Naive thymus-derived CD4-positive, alpha-beta T cell (primary cell): Measurements from ENCODE around the gene PDSS2. TPM values are rescaled to one million over a fixed set of nuclear protein-coding genes. Genes with fewer than 3 reads are reported as not detected.
A peak's percentile ranks its signal among the peaks of the same experiment; 100 is the strongest.

Source experiments
- ATAC-seq: fragments of 150-1000 bp; cut with Tn5 transposase; 2 replicates; pipeline ENCODE4 v1.10.0; 2021; ENCODE audit warnings: mild to moderate bottlenecking, moderate library complexity
- CTCF ChIA-PET: fragments of 350-600 bp; sonication (Branson Sonifier 250); formaldehyde crosslinking; loops from one replicate; lab custom pipeline; 2021; ENCODE audit warnings: antibody characterized with exemption; lab: Charles Lee
- POLR2A ChIA-PET: fragments of 350-600 bp; sonication (Branson Sonifier 250); formaldehyde crosslinking; loops from one replicate; lab custom pipeline; 2021; ENCODE audit warnings: antibody characterized with exemption, inconsistent platforms; lab: Charles Lee
- DNase-seq, 9 donors: peaks; one replicate each; pipeline versions ENCODE4 v3.0.0 to v3.0.0-alpha.2; 2020 to 2022; ENCODE audit warnings: mixed read lengths in 1 of 9
- H3K27ac ChIP-seq: one replicate; pipeline ENCODE4 v1.7.0; 2013; ENCODE audit warnings: mild to moderate bottlenecking, low read depth, low read length, moderate library complexity
- H3K27me3 ChIP-seq, 2 donors: one replicate each; pipeline ENCODE4 v1.7.0; 2013; ENCODE audit warnings: low read length in 2 of 2, mild to moderate bottlenecking in 2 of 2, moderate library complexity in 2 of 2; ENCODE audit not compliant: control insufficient read depth in 2 of 2, insufficient read depth in 2 of 2
- H3K36me3 ChIP-seq, 3 experiments: 1 replicate in 2 of 3; 2 replicates in 1 of 3; pipeline ENCODE4 v1.7.0; 2013; ENCODE audit warnings: low read length in 3 of 3, mild to moderate bottlenecking in 3 of 3, moderate library complexity in 1 of 3; ENCODE audit not compliant: insufficient read depth in 3 of 3, control insufficient read depth in 2 of 3
- H3K4me1 ChIP-seq, 2 donors: one replicate each; pipeline ENCODE4 v1.7.0; 2013; ENCODE audit warnings: low read length in 2 of 2, mild to moderate bottlenecking in 2 of 2, moderate library complexity in 1 of 2; ENCODE audit not compliant: control insufficient read depth in 2 of 2, insufficient read depth in 2 of 2
- H3K4me3 ChIP-seq: 2 replicates; pipeline ENCODE4 v1.7.0; 2013; ENCODE audit warnings: mild to moderate bottlenecking, low read length
- H3K9me3 ChIP-seq, 3 experiments: 1 replicate in 2 of 3; 2 replicates in 1 of 3; pipeline ENCODE4 v1.7.0; 2013; ENCODE audit warnings: low read length in 3 of 3; ENCODE audit not compliant: control insufficient read depth in 2 of 3
- H3K27ac Mint-ChIP-seq, 9 donors: one replicate each; pipeline ENCODE4 v1.8.0; 2020 to 2022; ENCODE audit warnings: mixed read lengths in 9 of 9, mild to moderate bottlenecking in 8 of 9, moderate library complexity in 5 of 9, inconsistent platforms in 2 of 9
- H3K27me3 Mint-ChIP-seq, 5 donors: one replicate each; pipeline ENCODE4 v1.8.0; 2021 to 2022; ENCODE audit warnings: mixed read lengths in 5 of 5, mild to moderate bottlenecking in 1 of 5
- H3K36me3 Mint-ChIP-seq, 5 donors: one replicate each; pipeline ENCODE4 v1.8.0; 2020 to 2022; ENCODE audit warnings: mixed read lengths in 5 of 5, mild to moderate bottlenecking in 3 of 5, inconsistent platforms in 1 of 5
- H3K4me1 Mint-ChIP-seq, 7 donors: one replicate each; pipeline ENCODE4 v1.8.0; 2020 to 2022; ENCODE audit warnings: mixed read lengths in 7 of 7, mild to moderate bottlenecking in 3 of 7, inconsistent platforms in 1 of 7
- H3K4me3 Mint-ChIP-seq, 10 donors: one replicate each; pipeline ENCODE4 v1.8.0; 2020 to 2022; ENCODE audit warnings: mild to moderate bottlenecking in 10 of 10, mixed read lengths in 10 of 10, moderate library complexity in 6 of 10, inconsistent platforms in 2 of 10
- H3K9me3 Mint-ChIP-seq, 11 donors: one replicate each; pipeline ENCODE4 v1.8.0; 2020 to 2022; ENCODE audit warnings: mixed read lengths in 11 of 11, mild to moderate bottlenecking in 4 of 11, inconsistent platforms in 1 of 11, moderate library complexity in 1 of 11
- intact Hi-C, 2 donors: fragments of 100-400 bp; cut with micrococcal nuclease; formaldehyde crosslinking; loops; one replicate each; pipeline ENCODE4 v1.15.1; 2023
- polyA plus RNA-seq, 2 donors: library from polyadenylated mRNA; unstranded; fragments of 300-500 nt; fragmentation: Illumina TruSeq; gene quantifications; one replicate each; pipeline ENCODE4 v1.2.3, GENCODE V29; 2021
- total RNA-seq, 6 experiments: library from RNA in 5 of 6; stranded (reverse) in 5 of 6; gene quantifications; 1 replicate in 5 of 6; 2 replicates in 1 of 6; pipeline ENCODE4 v1.2.3 and lab custom pipeline; 2021 to 2026

PDSS2 gene
- total and polyA plus RNA-seq, 7 experiments from 2014 or later = 12.0 to 16.6 (median 12.4) TPM

DNA sequence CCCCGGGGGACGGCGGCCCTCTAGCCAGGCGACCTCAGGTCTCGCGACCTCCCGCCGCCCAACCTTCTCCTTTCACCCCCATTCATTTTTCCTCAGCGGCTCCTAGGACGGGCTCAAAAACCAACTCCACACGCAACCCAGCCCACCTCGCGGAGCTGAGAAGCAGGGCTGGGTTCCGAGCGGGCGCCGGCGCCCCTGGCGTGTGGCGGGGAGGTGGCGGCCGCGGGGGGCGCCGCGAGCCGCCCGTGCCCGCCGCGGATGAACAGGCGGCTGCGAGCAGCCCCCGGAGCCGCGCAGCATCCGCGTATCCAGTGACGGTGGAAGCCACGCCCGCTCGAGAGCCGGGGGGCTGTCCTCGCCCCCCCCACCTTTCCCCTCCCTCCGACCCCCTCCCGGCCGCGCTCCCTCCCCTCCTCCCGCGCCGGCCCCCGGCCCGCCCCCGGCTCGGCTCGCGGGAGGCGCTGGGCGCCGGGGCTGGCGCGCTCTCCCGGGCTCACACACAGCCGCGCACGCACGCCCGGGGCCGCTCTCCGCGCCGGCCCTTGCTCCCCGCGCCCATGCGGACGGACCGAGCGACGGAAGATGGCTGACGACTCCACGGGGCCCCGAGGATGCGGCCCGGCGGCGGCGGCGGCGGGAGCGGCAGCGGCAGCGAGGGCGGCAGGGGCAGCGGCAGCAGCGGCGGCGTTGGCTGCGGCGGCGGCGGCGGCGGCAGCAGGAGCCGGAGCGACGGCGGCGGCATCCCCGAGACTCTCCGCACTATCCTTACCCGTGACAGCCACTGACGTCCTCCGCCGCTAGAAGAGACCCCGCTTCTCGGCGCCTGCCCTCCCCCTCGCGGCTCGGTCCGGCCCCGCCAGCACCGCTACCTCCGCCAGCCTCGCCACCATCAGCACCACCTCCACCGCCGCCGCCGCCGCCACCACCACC, 30.5 kb upstream of the PDSS2 start, which contains the start of gene SOBP:
TSS of gene SOBP (plus strand) at position 482 of the 930 bp plus-strand sequence. CDS start 500 bp downstream, outside the sequence.
- no peaks in the 10 kb centered on the region for H3K9me3 ChIP-seq
- Mint-ChIP-seq H3K36me3 (peaks cover 0 to 5% (median 0%) of the 10 kb centered on the region in 5 donors), H3K9me3 (peaks cover 0 to 2% (median 0%) of the 10 kb centered on the region in 11 donors), H3K27ac (peak within 1 kb of the TSS in 4 of 9 donors; percentile 7 to 39 (median 34)), H3K4me3 (peak within 1 kb of the TSS; percentile 85 to 95 (median 90)), H3K4me1 (peaks cover 11 to 22% (median 20%) of the 10 kb centered on the region in 7 donors), H3K27me3 (peaks cover 32 to 52% (median 43%) of the 10 kb centered on the region in 5 donors)
- POLR2A ChIA-PET = interaction anchor here (2.0 kb wide), 1 partner anchor 30 kb away, joined by 10 read pairs; the partner anchor contains the start of gene PDSS2
- peak within 1 kb of the TSS; percentile 59 for H3K4me3 ChIP-seq
- ATAC-seq (peak; percentile 58), DNase-seq (peak in 8 of 9 donors; percentile 28 to 52 (median 35))
- peaks cover 9 to 15% of the 10 kb centered on the region in 2 donors for H3K4me1 ChIP-seq
- intact Hi-C loops = loop anchor here (1.0 to 10.0 kb wide), 4 partner anchors 31 to 185 kb away; partner anchors contain the start of gene PDSS2 (in 1 of the 2)
- no peaks in the 10 kb centered on the region for H3K36me3 ChIP-seq
- CTCF ChIA-PET = no interaction called here
- no peak within 1 kb of the TSS for H3K27ac ChIP-seq
- peaks cover 18 to 23% of the 10 kb centered on the region in 2 donors for H3K27me3 ChIP-seq

DNA sequence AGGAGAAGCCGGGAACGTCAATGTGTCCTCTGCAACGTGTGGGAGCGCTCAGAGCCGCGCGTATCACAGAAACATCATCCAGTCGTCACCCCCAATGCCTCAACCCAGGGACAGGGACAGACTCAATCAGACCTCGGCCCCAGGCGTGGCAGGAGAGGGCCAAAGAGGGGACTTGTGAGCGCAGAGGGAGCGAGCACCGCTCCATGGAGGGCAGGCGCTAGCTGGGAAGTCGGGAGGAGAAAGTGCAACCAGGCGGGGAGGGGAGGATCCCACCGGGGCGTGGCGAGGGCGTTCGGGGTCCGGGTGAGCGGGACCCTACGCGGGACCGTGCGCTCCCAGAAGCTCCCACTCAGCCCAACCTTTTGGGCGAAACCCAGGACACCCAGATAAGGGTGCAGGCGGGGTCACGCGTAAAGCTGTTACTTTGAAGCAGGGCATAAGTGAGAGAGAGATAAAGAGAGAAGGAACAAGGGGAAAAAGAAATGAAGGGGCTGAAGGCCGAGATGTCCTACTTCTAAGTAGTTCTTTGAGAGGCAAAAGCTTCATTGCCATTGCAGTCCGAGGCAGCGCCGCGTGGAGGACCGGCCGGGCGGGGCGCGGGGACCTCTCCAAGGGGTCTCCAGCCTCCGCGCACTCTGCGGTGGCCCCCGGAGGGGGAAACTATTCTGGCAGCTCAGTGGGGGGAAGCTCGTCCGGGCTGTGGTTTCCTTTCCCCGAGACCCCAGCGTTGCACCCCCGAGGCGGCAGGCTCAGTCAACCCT, 29.7 kb upstream of the PDSS2 start:
- Histone ChIP-seq H3K27me3 (peaks cover 18 to 23% of the 10 kb centered on the region in 2 donors), H3K4me3 (peak overlapping the region; percentile 40), H3K27ac (no peak overlapping the region), H3K9me3 (no peaks in the 10 kb centered on the region), H3K36me3 (no peaks in the 10 kb centered on the region), H3K4me1 (peaks cover 9 to 15% of the 10 kb centered on the region in 2 donors)
- peaks cover 0 to 5% (median 0%) of the 10 kb centered on the region in 5 donors for H3K36me3 Mint-ChIP-seq
- ATAC-seq (peak; percentile 12), DNase-seq (peak in 5 of 9 donors; percentile 7 to 29 (median 17))
- H3K27me3 Mint-ChIP-seq = peaks cover 39 to 54% (median 45%) of the 10 kb centered on the region in 5 donors
- peak overlapping the region; percentile 85 to 95 (median 89) for H3K4me3 Mint-ChIP-seq
- H3K27ac Mint-ChIP-seq = peak overlapping the region in 2 of 9 donors; percentile 39 to 54
- H3K9me3 Mint-ChIP-seq = peaks cover 0 to 2% (median 0%) of the 10 kb centered on the region in 11 donors
- peaks cover 11 to 22% (median 20%) of the 10 kb centered on the region in 7 donors for H3K4me1 Mint-ChIP-seq
- POLR2A ChIA-PET = interaction anchor here (2.0 kb wide), 1 partner anchor 30 kb away, joined by 10 read pairs; the partner anchor contains the start of gene PDSS2
- CTCF ChIA-PET = no interaction called here
- intact Hi-C loops = loop anchor here in 1 of 2 donors (1.0 kb wide), 1 partner anchor 30 kb away; the partner anchor contains the start of gene PDSS2

GRCh38 chr6:107488174-107488874, 29.0 kb upstream of the PDSS2 start:
- peak overlapping the region; percentile 85 to 95 (median 89) for H3K4me3 Mint-ChIP-seq
- ATAC-seq (peak; percentile 4), DNase-seq (peak in 2 of 9 donors; percentile 3 to 15)
- Histone ChIP-seq H3K36me3 (no peaks in the 10 kb centered on the region), H3K27ac (no peak overlapping the region), H3K4me3 (peak overlapping the region; percentile 40), H3K4me1 (peaks cover 9 to 15% of the 10 kb centered on the region in 2 donors), H3K27me3 (peaks cover 14 to 17% of the 10 kb centered on the region in 2 donors), H3K9me3 (no peaks in the 10 kb centered on the region)
- H3K4me1 Mint-ChIP-seq = peaks cover 11 to 22% (median 20%) of the 10 kb centered on the region in 7 donors
- ChIA-PET POLR2A (interaction anchor here (1.0 kb wide), 1 partner anchor 29 kb away, joined by 3 read pairs; the partner anchor contains the start of gene PDSS2), CTCF (no interaction called here)
- H3K36me3 Mint-ChIP-seq = peaks cover 0 to 5% (median 0%) of the 10 kb centered on the region in 5 donors
- H3K9me3 Mint-ChIP-seq = peaks cover 0 to 2% (median 0%) of the 10 kb centered on the region in 11 donors
- H3K27ac Mint-ChIP-seq = peak overlapping the region in 1 of 9 donors; percentile 54
- peaks cover 41 to 54% (median 47%) of the 10 kb centered on the region in 5 donors for H3K27me3 Mint-ChIP-seq
- intact Hi-C loops = loop anchor here in 1 of 2 donors (1.0 kb wide), 1 partner anchor 29 kb away; the partner anchor contains the start of gene PDSS2

DNA sequence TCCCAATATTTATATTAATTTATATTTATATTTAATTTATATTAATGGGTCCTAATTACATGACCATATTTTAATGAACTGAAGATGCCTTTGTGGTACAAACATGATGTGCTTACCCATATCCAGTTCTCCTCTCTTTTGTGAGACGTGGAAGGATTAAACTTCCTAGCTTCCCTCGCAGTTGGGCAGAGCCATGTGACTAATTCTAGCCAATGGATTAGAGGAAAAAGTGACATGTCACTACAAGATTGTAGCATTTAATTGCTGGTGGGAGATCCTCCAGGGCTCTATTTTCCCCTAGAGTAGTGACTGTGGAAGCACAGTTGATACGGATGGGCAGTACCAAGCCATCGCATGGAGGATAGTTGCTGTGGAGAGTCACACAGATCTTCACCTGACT, 25.8 kb upstream of the PDSS2 start:
- H3K36me3 ChIP-seq = no peaks in the 10 kb centered on the region
- CTCF ChIA-PET = no interaction called here
- intact Hi-C loops = no loop called here
- H3K4me1 ChIP-seq = peaks cover 4 to 9% of the 10 kb centered on the region in 2 donors
- Mint-ChIP-seq H3K4me3 (no peak overlapping the region), H3K36me3 (peaks cover 0 to 8% (median 0%) of the 10 kb centered on the region in 5 donors), H3K4me1 (peaks cover 7 to 14% (median 13%) of the 10 kb centered on the region in 7 donors), H3K9me3 (no peaks in the 10 kb centered on the region), H3K27ac (no peak overlapping the region), H3K27me3 (peaks cover 52 to 68% (median 61%) of the 10 kb centered on the region in 5 donors)
- no peak overlapping the region for H3K4me3 ChIP-seq
- DNase-seq (no peak), ATAC-seq (no peak)
- no peak overlapping the region for H3K27ac ChIP-seq
- POLR2A ChIA-PET = no interaction called here
- peaks cover 0 to 8% of the 10 kb centered on the region in 2 donors for H3K27me3 ChIP-seq
- no peaks in the 10 kb centered on the region for H3K9me3 ChIP-seq

- Mint-ChIP-seq H3K27me3 (peaks cover 25 to 55% (median 38%) of the 10 kb centered on the region in 5 donors), H3K36me3 (peaks cover 0 to 3% (median 0%) of the 10 kb centered on the region in 5 donors), H3K4me1 (no peaks in the 10 kb centered on the region), H3K9me3 (no peaks in the 10 kb centered on the region), H3K27ac (no peak overlapping the region), H3K4me3 (no peak overlapping the region)
- ChIA-PET CTCF (no interaction called here), POLR2A (no interaction called here)
- Histone ChIP-seq H3K9me3 (no peaks in the 10 kb centered on the region), H3K27ac (no peak overlapping the region), H3K27me3 (peaks cover 0 to 3% of the 10 kb centered on the region in 2 donors), H3K4me3 (no peak overlapping the region), H3K4me1 (no peaks in the 10 kb centered on the region), H3K36me3 (no peaks in the 10 kb centered on the region)
- DNase-seq (no peak), ATAC-seq (no peak)
- intact Hi-C loops = no loop called here
Observed at GRCh38 chr6:107479089-107479690, 19.8 kb upstream of the PDSS2 start.
